Adrenal gland (tissue), 12 donors: ENCODE data around the gene ST7. TPM values are rescaled to one million over a fixed set of nuclear protein-coding genes. Genes with fewer than 3 reads are reported as not detected.
A peak's percentile ranks its signal among the peaks of the same experiment; 100 is the strongest.

Experiments
- DNase-seq, 7 donors: peaks; one replicate each; pipeline ENCODE4 v3.0.0-alpha.2; 2019 to 2020
- H3K27ac ChIP-seq, 5 donors: fragments of 200-600 bp; sonication (generic) in 4 of 5; 1 replicate in 3 of 5; 2 replicates in 2 of 5; pipeline versions ENCODE4 v1.5.1 to v1.8.0; 2016 to 2020; ENCODE audit warnings: mild to moderate bottlenecking in 1 of 5
- H3K27me3 ChIP-seq: fragments of 200-600 bp; 2 replicates; pipeline ENCODE4 v1.8.0; 2021
- H3K36me3 ChIP-seq, 2 donors: fragments of 200-600 bp; replicated peaks in 1 of 2; 1 replicate in 1 of 2; 2 replicates in 1 of 2; pipeline versions ENCODE4 v1.5.1 to v1.8.0; 2018 to 2022
- H3K4me1 ChIP-seq, 2 donors: fragments of 200-600 bp; replicated peaks in 1 of 2; 1 replicate in 1 of 2; 2 replicates in 1 of 2; pipeline versions ENCODE4 v1.5.1 to v1.8.0; 2018 to 2021
- H3K4me3 ChIP-seq, 4 donors: fragments of 200-600 bp; sonication (generic) in 3 of 4; one replicate each; pipeline ENCODE4 v1.5.1; 2016 to 2018
- H3K9me3 ChIP-seq, 3 donors: fragments of 200-600 bp; sonication (generic) in 1 of 3; replicated peaks in 1 of 3; 1 replicate in 2 of 3; 2 replicates in 1 of 3; pipeline versions ENCODE4 v1.5.1 to v1.8.0; 2016 to 2021
- POLR2A ChIP-seq, 2 donors: fragments of 450-650 bp; IDR thresholded peaks; one replicate each; pipeline ENCODE4 v1.6.1; 2017; ENCODE audit warnings: antibody characterized with exemption in 2 of 2, mild to moderate bottlenecking in 2 of 2, moderate library complexity in 1 of 2
- WGBS, 4 donors: extraction: QIAGEN DNeasy Blood & Tissue Kit in 2 of 4; methylation state at CpG; one replicate each; pipeline versions ENCODE4 v1.1.5 to v1.1.7; 2013 to 2017; 5-methylcytosine and 5-hydroxymethylcytosine counted together
- intact Hi-C, 2 donors: fragments of 100-400 bp; cut with DNase I; formaldehyde crosslinking; loops; one replicate each; pipeline versions ENCODE4 v1.14.1 to v1.15.0; 2022 to 2023
- polyA plus RNA-seq, 3 donors: library from polyadenylated mRNA; stranded (reverse); fragments of 200-250 nt in 2 of 3; fragments of 350-450 nt in 1 of 3; fragmentation: Illumina TruSeq in 1 of 3; extraction: RNeasy Lipid Tissue Mini Kit (QIAGEN cat#74804) in 1 of 3; gene quantifications; one replicate each; pipeline ENCODE4 v1.2.3, GENCODE V29; 2013 to 2014
- total RNA-seq, 9 donors: library from RNA; depleted of rRNA in 4 of 9; stranded (reverse); fragments of >200 nt in 4 of 9; fragments of 120-200 nt in 1 of 9; fragmentation: NEBNext Ultra II Directional in 1 of 9; extraction: Animal tissue kit (Norgen Biotek cat#: 25700) in 1 of 9; gene quantifications; one replicate each; pipeline versions ENCODE4 v1.1.0 to v1.2.4, GENCODE V29; 2013 to 2023
- TF ChIP-seq, protein P1 (sequence below), 6 experiments: fragments of 450-650 bp in 4 of 6; fragments of 200-600 bp in 2 of 6; sonication (generic) in 1 of 6; IDR thresholded peaks; 1 replicate in 5 of 6; 2 replicates in 1 of 6; pipeline versions ENCODE4 v1.5.1 to v1.8.0; 2016 to 2021; ENCODE audit warnings: antibody characterized with exemption in 6 of 6, mild to moderate bottlenecking in 2 of 6, moderate library complexity in 1 of 6
- donor health status: healthy with polysubstance abuse.
- donor health status: Bipolar disorder and iron deficiency.
- donor health status: DM: yes; HTN: yes; CAD: no.
- donor health status: DM: no; HTN: no; CAD: no.
- donor health status: DM: no; HTN: no; CAD: no.
- donor health status: DM: yes; HTN: yes; CAD: no.

The ST7 gene
- total and polyA plus RNA-seq, 12 donors = 15.7 to 69.9 (median 33.1) TPM

DNA sequence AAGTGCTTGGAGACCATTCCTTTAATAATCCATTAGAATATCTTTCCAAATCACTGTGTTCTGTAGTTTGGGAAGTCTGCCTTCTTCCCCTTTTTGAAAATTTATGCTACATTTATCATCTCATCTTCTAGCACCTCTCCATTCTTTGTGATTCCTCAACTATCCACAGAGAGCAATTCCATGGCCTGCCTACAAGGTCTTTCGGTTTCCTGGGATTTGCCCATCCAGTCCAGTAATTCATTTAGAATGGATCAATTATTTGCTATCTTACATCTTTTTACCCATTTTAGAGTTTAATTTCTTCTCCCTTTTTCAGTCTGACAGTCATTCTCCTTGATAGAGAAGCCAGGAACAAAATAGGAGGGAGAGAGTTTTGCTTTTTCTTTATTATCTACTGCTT, 179.8 kb downstream of the ST7 start:
- H3K27me3 ChIP-seq = no peaks in the 10 kb centered on the region
- peak overlapping the region in 2 of 5 donors; percentile 39 to 51 for H3K27ac ChIP-seq
- H3K9me3 ChIP-seq = no peaks in the 10 kb centered on the region
- no peak overlapping the region for H3K4me3 ChIP-seq
- TF ChIP-seq, protein P1, sequence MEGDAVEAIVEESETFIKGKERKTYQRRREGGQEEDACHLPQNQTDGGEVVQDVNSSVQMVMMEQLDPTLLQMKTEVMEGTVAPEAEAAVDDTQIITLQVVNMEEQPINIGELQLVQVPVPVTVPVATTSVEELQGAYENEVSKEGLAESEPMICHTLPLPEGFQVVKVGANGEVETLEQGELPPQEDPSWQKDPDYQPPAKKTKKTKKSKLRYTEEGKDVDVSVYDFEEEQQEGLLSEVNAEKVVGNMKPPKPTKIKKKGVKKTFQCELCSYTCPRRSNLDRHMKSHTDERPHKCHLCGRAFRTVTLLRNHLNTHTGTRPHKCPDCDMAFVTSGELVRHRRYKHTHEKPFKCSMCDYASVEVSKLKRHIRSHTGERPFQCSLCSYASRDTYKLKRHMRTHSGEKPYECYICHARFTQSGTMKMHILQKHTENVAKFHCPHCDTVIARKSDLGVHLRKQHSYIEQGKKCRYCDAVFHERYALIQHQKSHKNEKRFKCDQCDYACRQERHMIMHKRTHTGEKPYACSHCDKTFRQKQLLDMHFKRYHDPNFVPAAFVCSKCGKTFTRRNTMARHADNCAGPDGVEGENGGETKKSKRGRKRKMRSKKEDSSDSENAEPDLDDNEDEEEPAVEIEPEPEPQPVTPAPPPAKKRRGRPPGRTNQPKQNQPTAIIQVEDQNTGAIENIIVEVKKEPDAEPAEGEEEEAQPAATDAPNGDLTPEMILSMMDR (IDR thresholded peaks at IDR 0.05) = no peak
- TF ChIP-seq POLR2A (IDR thresholded peaks at IDR 0.05) = no peak
- no peak for DNase-seq
- WGBS, 4 donors = 97 to 100% (median 100%) methylated on average over 1 of the region's 1 CpG
- intact Hi-C loops = no loop called here
- H3K4me1 ChIP-seq = peaks cover 4 to 8% of the 10 kb centered on the region in 2 donors
- no peaks in the 10 kb centered on the region for H3K36me3 ChIP-seq

DNA sequence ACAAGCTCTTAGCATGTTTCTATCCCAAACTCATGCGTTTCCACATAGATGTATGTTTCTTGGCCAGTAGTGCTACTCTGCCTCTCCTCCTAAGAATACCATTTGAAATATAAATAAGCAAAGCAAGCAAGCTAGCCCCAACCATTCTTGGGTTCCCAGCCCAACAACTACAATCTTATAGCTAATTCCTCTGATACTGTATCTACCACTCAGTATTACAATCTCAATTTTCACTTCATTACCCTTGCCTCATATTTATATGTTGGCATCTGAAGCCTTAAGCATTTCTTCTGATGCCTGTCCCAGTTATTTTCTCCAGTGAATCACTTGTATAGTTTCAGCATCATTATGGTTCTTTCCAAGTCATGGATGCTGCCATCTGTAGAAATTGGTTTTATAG, 181.1 kb downstream of the ST7 start:
- Histone ChIP-seq H3K27ac (no peak overlapping the region), H3K27me3 (no peaks in the 10 kb centered on the region), H3K36me3 (no peaks in the 10 kb centered on the region), H3K4me1 (peaks cover 0 to 8% of the 10 kb centered on the region in 2 donors), H3K4me3 (no peak overlapping the region), H3K9me3 (no peaks in the 10 kb centered on the region)
- no peak for DNase-seq
- WGBS, 4 donors = 94 to 100% (median 98%) methylated on average over 1 of the region's 1 CpG
- intact Hi-C loops = no loop called here
- TF ChIP-seq POLR2A (IDR thresholded peaks at IDR 0.05) = no peak
- TF ChIP-seq, protein P1 (IDR thresholded peaks at IDR 0.05) = no peak

DNA sequence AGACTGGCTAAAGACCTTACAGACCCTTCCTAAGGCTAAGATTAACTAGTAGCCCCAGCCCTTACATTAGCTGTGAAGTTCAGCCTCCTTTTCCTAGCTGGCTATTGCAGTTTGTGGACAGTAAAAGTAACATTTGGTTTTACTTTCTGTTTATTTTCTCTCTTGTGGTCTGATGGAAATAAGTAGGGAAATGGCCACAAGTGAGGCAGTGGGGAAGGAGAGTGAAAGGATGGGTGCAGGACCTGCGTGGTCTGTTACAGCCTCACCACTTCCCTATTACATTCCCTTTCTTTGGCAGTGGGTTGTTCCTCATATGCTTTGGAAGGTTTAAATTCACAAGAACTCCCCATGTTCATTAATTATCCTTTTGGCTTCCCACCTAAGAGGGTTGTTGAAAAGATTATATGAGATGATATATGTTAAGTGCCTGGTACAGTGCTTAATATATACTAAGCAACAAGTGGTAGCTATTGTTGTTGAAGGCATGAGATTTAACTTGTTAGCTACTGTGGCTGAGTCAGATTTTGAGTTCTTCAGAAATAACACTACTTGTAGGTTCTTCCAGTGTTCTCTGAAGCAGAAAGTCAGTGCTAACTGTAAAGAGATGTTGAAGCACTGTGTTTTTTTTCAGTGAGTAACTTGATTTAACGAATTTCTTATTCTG, 181.7 kb downstream of the ST7 start:
- no peak for DNase-seq
- peaks cover 0 to 8% of the 10 kb centered on the region in 2 donors for H3K4me1 ChIP-seq
- no peaks in the 10 kb centered on the region for H3K36me3 ChIP-seq
- H3K4me3 ChIP-seq = no peak overlapping the region
- H3K27me3 ChIP-seq = no peaks in the 10 kb centered on the region
- intact Hi-C loops = no loop called here
- TF ChIP-seq POLR2A (IDR thresholded peaks at IDR 0.05) = no peak
- TF ChIP-seq, protein P1 (IDR thresholded peaks at IDR 0.05) = no peak
- H3K9me3 ChIP-seq = no peaks in the 10 kb centered on the region
- 81 to 94% (median 89%) methylated on average over 2 of the region's 2 CpGs for WGBS, 4 donors
- H3K27ac ChIP-seq = no peak overlapping the region

DNA sequence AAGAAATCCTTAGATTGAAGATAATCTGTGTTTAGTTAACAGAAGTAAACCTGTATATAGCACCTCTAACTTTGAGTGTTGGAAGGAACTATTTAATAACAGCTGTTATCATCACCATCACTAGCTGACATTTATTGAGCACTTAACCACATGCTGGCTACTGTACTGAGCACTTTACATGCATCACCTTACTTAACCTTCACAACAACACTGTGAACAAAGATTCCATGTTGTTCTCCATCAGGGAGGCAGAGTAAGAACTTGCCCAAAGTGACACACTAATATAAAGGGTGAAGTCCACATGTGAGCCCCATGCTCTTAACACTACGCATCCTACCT, 182.2 kb downstream of the ST7 start:
- Histone ChIP-seq H3K4me3 (no peak overlapping the region), H3K27me3 (no peaks in the 10 kb centered on the region), H3K27ac (no peak overlapping the region), H3K36me3 (no peaks in the 10 kb centered on the region), H3K4me1 (peaks cover 0 to 8% of the 10 kb centered on the region in 2 donors), H3K9me3 (no peaks in the 10 kb centered on the region)
- TF ChIP-seq POLR2A (IDR thresholded peaks at IDR 0.05) = no peak
- TF ChIP-seq, protein P1 (IDR thresholded peaks at IDR 0.05) = no peak
- WGBS, 4 donors = 98 to 100% (median 100%) methylated on average over 1 of the region's 1 CpG
- intact Hi-C loops = no loop called here
- DNase-seq = no peak
